Measurements from ENCODE around the gene CTCF.

DNA sequence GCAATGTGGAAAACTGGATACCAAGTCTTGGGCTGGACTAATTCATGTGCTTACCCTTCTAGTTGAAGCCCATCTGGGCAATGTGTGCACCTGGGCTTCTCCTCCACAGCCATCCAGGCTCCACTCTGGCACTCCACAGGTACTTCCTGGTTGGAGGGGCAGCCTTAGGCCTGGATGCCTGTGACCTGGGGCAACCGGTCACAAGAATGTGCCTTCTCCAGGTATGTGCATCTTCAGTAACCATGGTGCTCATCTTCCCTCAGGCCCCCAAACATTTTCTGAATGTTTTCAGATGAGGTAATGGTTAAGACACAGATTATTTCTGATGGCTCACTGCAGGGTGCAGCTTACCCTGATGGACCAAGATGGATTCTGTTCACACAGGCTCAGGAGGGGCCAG lies 115.4 kb downstream of the CTCF start:
- TF ChIP-seq, protein P1, sequence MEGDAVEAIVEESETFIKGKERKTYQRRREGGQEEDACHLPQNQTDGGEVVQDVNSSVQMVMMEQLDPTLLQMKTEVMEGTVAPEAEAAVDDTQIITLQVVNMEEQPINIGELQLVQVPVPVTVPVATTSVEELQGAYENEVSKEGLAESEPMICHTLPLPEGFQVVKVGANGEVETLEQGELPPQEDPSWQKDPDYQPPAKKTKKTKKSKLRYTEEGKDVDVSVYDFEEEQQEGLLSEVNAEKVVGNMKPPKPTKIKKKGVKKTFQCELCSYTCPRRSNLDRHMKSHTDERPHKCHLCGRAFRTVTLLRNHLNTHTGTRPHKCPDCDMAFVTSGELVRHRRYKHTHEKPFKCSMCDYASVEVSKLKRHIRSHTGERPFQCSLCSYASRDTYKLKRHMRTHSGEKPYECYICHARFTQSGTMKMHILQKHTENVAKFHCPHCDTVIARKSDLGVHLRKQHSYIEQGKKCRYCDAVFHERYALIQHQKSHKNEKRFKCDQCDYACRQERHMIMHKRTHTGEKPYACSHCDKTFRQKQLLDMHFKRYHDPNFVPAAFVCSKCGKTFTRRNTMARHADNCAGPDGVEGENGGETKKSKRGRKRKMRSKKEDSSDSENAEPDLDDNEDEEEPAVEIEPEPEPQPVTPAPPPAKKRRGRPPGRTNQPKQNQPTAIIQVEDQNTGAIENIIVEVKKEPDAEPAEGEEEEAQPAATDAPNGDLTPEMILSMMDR (IDR thresholded peaks at IDR 0.05): no peak
- TF ChIP-seq POLR2A (IDR thresholded peaks at IDR 0.05) (no peak), EP300 (IDR thresholded peaks at IDR 0.05) (no peak)

Data from tibial nerve (tissue), 4 donors.